Activated T-cell treated with anti-CD3 and anti-CD28 coated beads for 1 hour (primary cell): ENCODE measurements around the gene NOS1AP.

Experiments
- DNase-seq: peaks from one replicate; pipeline ENCODE4 v3.0.0-alpha.2; 2020; ENCODE audit warnings: low read depth

The NOS1AP gene

DNA sequence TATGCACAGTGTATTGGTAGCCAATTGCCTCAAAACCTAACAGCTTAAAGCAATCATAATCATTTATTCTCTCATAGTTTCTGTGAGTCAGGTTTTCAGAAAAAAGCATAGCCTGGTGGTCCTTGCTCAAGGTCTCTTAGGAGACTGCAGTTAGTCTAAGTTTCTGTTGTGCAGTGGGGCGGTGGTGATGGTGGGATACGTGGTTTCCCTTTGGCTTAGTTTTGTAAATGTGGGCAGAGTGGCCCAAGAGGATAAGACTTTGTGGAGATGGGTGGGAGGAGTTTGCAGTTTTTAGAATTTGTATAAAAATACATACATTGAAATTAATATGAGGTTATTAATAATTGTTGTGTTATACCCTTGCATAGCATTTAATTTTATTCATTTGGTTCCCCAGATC, 68.6 kb downstream of the NOS1AP start:
- DNase-seq = no peak

DNA sequence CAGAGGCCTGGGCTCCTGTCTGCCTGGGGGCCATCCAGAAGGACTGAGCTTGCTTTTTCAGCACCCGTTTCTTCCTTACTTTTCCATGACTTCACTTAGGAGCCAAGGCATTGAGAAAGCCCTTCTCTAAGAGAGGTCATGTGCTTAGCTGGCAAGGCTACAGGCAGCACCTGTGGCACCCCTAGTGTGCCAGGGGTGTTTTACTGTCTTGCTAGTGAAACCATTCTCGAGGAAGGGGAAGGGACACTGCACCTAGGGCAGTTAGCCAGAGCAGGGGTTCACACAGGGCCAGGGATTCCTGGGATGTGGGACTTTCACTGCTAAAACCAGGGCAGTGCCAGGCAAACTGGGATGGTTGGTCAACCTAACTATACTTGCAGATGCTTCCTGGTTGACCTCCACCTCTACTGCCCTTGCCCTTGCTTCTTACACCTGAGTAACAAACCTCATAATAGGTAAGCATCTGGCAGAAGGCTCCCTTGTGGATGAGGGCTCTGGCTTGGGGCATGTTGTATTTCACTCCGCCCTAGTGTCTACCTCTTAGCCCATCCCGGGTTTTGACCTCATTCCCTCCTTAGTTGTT, 69.2 kb downstream of the NOS1AP start:
- no peak for DNase-seq

DNA sequence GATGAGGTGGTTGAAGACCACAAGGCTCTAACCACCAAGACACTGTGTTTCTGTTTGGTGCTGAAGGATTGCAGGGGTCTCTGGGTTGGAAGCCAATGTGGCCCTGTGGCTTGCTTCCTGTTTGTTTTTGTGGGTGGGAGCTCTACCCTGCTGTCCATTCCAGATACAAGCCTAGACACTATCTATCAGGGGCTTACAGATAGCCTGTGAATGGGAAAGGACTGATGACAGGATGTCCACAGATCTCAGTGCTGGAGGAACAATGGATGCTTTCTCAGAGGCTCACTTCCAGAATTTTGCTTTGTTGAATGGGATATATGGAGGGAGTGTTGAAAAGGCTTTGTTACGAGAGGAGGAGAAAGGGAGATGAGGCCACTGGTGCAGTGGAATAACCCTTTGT, 69.7 kb downstream of the NOS1AP start:
- no peak for DNase-seq

DNA sequence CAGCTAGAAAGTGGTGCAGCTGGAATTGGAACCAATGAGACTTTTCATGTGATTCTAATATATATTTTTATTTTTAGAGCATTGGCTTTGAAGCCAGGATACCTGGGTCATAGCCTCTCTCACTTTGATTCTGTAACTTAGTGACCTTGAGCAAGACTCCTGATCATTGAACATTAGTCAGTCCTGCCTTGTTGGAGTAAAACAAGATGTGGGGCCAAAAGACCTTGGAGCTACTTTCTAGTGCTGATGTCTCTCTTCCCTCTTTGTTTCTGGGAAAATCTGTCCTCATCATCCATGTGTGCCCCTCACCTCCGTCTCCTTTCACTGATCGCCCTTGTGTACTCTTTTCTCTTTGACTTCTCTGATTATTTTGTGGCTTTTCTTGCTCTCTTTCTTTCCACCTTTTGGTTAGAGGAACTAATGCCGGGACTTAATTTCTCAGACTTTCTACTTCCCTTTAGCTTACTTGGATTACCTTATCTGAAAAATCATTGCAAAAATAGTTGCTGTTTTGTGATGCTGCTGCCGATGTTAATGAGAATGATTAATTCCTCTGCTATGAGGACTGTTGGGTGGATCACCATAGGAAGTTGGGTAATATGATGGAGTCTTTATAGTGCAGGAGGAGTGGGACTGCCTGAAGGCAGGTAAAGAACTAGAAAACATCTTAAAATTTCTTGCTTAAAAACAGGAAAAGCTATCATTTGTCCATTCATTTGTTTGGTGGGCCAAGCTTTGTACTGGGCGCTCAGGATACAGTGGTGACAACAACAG, 72.0 kb downstream of the NOS1AP start:
- DNase-seq = no peak

DNA sequence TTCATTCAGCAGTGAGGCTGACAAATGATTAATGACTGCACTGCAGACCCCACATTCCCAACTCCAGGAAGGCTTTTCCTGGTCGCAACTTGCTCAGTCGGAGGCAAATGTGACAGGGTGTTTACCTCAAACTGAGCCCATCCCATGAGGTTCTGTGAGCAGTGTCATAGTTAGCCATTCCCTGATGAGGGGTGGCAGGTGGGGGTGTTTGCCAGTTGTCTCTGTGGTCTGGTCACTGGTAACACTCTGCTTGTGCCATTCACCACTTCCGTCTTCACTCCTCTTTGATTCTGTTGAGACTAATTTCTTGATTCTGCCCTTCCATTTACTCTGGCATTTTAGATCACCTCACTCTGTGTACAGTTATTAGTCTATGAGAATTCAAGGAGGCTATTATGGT, 73.5 kb downstream of the NOS1AP start:
- DNase-seq = no peak

DNA sequence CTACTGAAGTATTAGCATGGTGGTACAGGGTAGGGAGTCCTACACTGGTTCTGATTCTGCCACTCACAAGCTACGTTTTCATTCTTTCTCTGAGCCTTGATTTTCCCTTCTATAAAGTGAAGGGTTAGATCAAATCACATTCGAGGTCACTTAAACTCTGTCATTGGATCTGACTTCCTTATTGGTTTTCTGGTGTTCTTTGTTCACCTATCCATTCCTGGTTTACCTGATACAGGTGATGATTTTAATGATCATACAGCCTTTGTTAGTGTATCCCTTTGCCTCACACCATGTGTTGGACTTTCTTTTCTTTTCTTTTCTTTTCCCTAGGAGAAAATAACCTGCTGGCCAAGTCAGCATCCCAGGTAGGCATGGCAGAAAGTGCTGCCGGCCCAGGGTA, 74.8 kb downstream of the NOS1AP start:
- no peak for DNase-seq

DNA sequence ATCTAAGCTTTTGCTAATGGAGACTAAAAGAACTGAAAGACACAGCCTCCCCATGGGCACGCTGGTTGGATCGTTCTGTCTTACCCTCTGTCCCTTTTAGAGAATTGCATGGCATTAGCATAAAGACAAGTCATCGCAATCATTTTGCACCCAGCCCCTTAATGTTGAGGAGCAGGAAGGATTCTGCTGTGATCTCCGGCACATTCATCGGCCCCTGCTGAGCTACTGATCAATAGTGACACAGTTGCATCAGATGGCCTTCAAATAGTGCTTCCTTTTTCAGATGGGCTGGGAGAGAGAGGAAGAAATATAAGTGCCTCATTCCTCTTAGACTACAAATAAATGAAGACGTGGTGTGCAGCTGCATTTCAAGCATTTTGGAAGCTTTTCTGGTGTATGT, 75.4 kb downstream of the NOS1AP start:
- no peak for DNase-seq

DNA sequence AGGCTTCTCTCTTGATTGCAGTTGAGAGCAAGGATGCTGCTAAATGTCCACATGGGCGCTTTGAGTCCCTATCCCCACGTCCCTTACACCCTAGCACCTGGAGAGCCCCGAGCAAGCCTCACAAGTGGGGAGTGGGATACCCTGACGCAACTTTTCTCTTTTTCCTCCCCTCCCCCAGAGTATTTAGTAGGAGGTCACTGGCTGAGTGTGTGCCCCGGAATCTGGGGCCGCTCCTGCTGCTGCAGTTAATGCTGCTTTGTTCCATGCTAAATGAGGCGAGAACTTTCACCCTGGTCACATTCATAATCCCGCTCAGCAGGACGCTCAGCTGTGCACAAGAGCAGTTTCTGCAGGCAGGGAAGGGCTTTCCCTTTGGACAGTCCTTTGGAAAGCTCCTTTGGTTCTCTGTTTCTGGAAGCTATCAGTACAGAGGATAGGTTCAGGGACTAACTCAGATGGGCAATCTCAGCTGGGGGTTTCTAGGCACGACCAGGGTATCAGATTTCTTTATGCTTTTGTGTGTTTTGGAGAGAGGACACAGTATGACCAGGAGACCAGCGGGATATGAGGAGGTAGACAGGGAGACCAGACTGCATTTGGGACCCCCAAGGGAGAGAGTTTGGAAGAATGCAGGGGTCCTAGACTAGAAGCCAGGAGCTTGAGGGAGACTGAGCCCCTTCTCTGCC, 75.9 kb downstream of the NOS1AP start:
- DNase-seq = no peak

DNA sequence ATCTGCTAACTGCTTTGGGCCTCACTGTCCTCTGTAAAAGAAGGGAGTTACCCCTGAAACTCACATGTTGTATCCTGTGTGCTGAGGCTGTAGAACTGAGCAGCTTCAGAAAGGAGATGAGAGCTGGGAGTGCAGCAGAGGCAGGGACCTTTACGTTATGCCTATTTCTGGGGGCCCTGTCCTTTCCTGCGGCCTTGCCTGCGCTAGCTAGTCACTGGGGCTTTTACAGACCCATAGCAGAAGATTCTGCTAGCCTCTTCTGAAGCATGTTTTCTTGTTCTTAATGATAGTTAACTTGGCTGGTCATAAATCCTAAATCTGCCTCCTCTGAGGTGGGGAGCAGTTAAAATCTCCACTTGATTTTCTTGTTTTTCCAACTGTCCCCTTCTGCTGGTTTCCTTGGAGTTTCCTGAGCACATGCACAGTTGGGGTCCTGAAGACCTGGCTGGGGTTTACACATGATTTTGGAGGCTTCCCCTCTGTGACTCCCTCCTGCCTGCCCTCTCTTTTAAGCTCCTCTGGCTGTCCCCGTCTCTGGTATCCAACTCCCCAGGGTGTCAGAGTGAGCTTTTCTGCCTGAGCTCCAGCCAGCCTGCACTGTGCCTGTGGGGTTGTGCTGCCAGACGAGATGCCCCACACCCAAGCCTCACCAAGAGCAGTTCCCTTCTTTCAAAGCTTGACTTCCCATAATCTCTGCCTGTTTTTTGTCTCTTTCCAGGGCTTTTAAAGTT, 76.6 kb downstream of the NOS1AP start:
- no peak for DNase-seq

DNA sequence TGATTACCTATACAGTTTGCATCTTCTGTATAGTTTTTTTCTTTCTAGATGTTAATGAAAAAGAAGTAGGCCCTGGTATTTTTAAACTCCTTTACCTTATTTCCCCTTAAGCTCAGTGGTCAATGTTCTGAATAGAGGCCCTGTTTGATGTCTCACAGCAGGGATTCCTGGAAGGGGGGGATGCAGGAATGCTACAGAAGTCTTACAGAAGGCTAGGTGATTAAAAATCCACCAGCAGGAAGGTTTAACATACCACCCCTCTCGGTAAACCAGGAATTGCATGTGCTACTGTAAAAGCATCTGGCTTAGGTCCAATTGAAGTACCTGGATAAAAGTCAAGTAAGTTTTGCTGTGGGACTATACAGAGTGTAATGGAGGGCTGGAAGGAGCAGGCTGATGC, 78.3 kb downstream of the NOS1AP start:
- no peak for DNase-seq

DNA sequence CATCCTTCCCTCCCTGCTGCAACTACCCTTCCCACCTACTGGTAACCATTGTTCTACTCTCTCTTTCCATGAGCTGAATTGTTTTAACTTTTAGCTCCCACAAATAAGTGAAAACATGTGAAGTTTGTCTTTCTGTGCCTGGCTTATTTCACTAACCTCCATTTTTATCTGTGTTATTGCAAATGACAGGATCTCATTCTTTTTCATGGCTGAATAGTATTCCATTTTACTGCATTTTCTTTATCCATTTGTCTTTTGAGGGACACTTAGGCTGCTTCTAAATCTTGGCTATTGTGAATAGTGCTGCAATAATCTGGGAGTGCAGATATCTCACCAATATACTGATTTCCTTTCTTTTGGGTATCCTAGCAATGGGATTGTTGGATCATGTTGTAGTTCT, 80.6 kb downstream of the NOS1AP start:
- DNase-seq = no peak

DNA sequence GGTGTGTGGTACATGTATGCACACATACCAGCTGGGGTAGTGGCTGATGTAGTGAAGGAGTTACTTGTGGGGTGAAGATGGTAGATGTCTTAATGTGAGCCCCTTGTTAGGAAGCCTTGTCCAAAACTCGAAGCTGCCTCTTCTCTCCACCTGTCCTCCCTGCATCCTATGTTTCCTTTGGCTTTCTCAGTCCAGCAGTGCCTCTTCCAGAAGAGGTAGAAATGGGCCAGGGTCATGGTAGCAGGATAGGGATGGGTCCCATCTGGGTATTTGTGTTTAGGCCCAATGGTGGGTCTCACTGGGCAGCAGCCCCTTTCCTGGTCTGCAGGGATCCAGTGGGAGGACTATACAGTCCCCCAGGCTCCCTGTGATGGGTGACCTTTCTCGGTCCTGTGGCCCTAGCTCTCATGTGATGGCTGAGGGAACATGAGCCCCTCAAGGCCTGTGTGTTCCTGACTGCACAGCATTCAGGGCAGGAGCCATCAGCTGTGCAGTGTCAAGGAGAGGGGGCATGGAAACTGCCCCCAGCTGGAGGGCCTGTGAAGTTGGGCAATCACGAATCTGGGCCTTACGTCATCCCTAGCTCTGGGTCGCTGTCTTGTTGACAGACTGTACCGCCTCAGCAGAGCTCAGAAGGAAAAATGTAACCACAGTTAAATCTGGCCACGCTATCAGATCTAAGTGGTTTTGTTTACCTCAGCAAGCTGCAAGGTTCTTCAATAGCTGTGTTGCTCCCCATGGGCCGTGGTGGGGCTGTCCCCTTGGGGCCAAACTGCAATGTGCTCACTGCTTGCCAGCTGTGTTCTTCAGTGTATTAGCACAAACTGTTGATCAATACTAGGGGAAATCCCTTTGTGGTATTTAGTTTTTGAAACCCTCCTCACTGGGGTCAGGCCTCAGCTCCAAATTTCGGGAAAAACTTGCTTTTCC, 82.7 kb downstream of the NOS1AP start:
- DNase-seq = no peak

DNA sequence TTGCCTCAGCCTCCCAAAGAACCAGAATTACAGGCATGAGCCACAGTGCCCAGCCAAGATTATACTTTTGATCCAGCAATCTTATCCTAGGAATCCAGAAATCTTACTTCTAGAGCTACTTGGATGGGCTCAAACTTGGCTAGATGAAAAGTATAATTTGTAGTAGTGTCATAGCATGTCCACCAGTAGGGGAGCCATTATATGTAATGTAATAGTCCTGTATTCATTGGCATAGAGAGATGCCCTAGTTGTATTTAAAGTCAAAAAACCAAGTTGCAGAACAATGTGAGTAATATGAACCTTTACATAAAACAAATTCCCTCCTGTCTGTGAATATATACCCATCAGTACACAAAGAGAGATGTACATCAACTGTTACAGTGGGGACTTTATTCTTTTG, 83.9 kb downstream of the NOS1AP start:
- no peak for DNase-seq

DNA sequence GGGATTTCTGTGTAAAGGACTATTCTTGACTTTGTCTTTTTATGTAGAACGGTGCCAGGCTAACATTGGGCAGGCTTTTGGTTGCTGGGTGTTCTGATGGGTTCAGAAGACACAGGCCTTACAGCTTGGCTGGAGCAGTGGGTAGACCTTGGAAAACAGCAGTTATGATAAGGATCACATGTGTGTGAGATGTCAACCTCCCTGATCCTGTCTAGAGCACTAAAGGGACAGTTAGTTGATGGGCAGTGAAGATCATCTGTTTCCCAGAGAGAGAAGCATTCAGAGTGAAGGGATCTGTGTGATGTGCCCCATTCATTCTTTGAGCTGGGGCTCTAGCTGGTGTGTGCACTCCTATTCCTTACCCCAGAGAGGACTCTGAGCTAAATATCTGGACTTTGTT, 88.0 kb downstream of the NOS1AP start:
- DNase-seq = no peak

DNA sequence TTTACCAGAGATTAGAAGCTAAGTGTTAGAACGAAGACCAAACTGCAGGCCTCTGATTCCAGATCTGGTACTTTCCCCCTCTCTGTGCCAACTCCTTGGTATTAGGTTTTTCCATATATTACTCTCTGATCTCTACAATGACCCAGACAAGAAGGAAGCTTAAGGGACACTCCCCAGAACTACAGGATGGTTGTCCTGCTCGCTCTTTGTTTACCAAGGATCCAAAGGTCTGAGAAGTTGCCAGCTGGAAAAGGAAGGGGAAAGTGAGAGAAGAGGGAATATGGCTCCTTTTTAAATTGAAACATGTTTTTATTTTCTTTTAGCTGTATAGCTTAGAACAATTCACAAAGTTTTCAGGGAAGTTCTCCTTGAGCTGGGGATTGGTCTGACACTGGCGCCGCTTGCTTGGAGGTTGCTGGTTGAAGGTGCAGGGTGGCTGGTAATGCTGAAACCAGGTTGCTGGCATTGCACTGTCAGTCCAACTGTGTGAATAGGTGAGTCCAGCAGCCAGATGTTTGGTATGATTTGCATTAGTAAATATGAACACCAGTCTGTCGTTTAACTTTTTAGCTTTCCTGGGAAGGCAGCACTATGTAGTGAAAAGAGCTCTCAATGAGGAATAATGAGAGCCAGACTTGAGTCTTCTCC, 89.3 kb downstream of the NOS1AP start:
- DNase-seq = no peak

DNA sequence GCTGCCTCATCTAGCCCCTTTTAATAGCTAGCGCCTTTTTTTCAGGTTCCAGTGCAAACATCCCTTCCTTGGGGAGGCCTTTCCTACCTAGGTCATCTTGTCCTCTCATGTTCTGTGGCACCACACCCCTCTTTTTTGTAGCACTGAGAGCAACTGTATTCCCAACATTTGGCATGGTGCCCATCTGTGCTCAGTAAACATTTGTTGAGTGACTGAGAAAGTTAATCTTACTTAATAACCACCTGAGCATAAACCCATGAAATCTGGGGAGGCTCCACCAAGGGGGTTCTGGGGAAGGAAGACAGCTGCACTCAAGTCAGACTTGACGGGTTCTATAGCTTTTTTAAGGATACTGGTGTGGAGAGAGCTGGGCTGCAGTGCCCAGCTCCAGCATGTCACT, 90.0 kb downstream of the NOS1AP start:
- no peak for DNase-seq

DNA sequence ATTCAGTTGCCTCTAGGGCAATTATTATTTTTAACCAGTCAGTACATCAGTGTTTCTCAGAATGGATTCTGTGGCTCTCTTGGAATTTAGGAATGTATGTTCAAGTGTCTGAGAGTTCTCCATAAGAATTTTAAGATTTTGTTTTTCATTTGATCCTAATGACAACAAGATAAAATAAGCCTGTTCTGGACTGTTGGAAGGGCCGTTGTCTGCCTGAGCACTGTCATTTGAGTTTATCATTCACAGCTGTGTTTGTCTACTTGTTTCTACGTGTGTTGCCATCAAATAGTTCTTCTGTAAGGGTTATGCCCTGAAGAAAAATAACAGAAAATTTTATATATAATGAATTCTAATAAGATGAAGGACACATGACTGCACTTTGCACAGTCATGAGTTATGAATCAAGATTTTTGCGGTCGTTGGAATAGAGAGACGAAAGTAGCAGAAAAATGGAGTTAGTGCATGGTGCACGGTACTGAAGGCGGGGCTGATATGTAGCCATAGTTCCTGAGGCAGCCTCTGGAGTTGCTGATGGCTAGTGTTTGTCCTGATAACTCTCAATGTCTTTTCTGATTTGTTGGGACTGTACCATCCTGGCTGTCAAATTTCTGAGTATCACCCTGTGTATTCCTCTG, 92.5 kb downstream of the NOS1AP start:
- no peak for DNase-seq

DNA sequence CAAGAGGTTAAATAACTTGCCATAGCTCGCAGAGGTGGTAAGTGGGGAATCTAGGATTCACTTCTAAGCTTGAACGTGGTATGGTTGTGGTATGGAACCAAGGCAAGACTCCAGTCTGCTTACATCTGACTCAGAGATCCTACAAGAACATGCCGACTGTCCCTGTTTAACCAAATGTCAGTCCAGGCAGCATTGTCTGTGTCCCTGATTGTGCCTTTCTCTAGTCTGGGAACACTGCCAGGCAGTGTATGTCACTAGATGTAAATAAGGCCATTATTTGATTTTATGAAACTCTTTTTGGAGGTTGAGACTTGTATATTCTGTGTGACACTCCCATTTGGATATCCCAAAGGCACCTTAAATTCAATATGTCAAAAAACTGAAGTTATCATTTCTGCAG, 96.0 kb downstream of the NOS1AP start:
- no peak for DNase-seq

DNA sequence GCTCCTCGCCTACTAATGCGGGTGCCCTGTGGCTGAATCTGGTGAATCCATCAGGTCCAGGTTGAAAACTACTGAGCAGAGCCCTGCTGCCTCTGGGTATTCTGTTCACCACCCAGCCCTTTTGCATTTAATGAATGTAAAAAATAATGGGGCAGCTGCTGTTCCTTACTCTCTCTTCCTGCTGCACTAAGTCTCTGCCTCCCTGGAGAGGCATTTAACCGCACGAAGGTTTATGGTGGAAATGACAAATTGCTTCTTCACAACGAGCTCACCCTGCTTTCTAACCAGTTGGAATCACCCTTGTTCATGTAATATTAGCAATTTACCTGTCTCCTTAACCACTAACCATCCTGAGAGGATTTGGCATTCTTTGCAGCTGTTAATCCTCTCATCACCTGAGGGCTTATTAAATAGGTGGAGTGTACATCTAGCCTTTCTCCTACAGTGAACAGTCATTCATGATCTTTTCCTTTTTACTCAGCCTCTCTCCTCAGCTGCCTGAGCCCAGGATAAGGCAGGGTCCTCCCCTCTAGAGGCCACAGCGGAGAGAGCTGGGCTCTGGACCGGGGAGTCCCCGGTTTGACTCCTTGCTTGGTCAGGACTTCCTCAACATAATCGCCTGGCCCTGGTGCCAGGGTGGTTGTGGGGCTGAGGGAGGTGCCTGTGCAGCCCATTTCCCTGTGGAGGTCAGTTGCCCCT, 97.6 kb downstream of the NOS1AP start:
- no peak for DNase-seq

DNA sequence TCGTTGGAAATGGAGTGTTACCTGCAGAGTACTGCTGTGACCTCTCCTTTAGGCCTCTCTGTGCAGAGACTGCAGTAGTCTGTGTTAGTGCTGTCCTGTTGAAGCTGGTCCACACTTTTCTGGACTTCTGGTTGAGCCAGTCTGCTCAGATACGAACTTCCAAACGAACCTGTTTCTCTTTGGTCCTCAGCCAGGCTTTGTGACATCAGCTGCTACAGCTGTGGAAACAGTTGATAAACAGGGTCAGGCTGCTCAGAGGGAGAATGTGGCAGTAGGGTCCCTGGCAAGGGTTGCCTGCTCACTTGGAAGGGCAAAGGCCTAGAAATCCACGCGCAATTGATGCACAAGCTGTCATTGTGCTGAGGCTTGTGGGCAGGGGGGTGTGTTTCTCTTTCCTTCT, 98.8 kb downstream of the NOS1AP start:
- DNase-seq = no peak
